ENCODE results near the gene INF2. TPM values are rescaled to one million over a fixed set of nuclear protein-coding genes. Genes with fewer than 3 reads are reported as not detected.

The INF2 gene
- total and polyA plus RNA-seq, 12 donors, result 22.5 to 73.8 (median 28.4) TPM

DNA sequence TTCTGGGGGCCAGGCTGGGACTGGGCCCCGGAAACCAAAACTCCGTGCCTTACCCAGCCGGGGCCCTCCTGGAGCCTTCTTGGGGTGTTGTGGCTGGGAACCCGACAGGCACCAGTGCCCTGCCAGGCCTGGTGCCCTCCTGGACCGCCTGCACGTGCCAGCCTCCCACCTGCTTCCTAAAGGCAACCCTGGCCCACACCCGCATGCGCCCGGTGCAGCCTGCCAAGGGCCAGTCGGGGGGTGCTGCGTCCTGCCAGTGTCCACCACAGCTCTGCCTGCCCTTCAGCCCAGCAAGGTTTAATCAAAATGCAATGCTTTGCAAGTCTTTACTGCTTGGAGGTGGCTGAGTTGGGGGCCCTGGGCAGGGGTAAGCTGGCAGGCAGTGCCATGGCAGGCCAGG lies 29.5 kb downstream of the INF2 start:
- Histone ChIP-seq H3K27ac (peak overlapping the region in 8 of 10 donors; percentile 14 to 69 (median 48)), H3K36me3 (peaks cover 0 to 57% (median 20%) of the 10 kb centered on the region in 9 donors), H3K4me1 (peaks cover 20 to 53% (median 39%) of the 10 kb centered on the region in 9 donors), H3K27me3 (no peaks in the 10 kb centered on the region), H3K4me3 (no peak overlapping the region), H3K9me3 (no peaks in the 10 kb centered on the region)
- WGBS, 2 donors, result 49 to 70% methylated on average over 11 of the region's 11 CpGs
- DNase-seq, result no peak
- no peak for ATAC-seq
- TF ChIP-seq, protein P1, sequence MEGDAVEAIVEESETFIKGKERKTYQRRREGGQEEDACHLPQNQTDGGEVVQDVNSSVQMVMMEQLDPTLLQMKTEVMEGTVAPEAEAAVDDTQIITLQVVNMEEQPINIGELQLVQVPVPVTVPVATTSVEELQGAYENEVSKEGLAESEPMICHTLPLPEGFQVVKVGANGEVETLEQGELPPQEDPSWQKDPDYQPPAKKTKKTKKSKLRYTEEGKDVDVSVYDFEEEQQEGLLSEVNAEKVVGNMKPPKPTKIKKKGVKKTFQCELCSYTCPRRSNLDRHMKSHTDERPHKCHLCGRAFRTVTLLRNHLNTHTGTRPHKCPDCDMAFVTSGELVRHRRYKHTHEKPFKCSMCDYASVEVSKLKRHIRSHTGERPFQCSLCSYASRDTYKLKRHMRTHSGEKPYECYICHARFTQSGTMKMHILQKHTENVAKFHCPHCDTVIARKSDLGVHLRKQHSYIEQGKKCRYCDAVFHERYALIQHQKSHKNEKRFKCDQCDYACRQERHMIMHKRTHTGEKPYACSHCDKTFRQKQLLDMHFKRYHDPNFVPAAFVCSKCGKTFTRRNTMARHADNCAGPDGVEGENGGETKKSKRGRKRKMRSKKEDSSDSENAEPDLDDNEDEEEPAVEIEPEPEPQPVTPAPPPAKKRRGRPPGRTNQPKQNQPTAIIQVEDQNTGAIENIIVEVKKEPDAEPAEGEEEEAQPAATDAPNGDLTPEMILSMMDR (IDR thresholded peaks at IDR 0.05), result no peak
- intact Hi-C loops (cut with DNase I), result no loop called here

DNA sequence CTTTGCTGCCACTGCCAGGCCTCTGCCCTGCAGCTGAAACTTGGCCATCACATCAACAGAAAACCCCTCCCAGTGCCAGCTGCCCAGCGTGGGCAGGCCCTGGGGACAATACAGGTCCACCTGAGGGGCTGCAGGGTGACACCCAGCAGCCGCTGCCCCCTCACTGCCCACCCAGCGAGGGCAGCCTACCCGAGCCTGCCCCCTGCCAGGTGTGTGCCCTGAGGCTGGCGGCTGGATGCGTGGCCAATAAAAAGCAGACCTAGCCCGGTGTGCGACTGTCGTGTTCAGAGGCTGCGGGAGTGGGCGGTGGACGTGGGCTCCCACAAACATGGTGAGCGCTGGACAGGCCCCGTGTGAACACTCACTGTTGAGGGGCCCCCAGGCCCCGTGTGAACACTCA lies 29.9 kb downstream of the INF2 start:
- no peaks in the 10 kb centered on the region for H3K27me3 ChIP-seq
- H3K27ac ChIP-seq, result peak overlapping the region in 6 of 10 donors; percentile 25 to 69 (median 56)
- no peak for ATAC-seq
- H3K4me1 ChIP-seq, result peaks cover 20 to 54% (median 41%) of the 10 kb centered on the region in 9 donors
- no peak overlapping the region for H3K4me3 ChIP-seq
- peaks cover 0 to 53% (median 15%) of the 10 kb centered on the region in 9 donors for H3K36me3 ChIP-seq
- intact Hi-C loops (cut with DNase I), result no loop called here
- TF ChIP-seq, protein P1 (IDR thresholded peaks at IDR 0.05), result no peak
- H3K9me3 ChIP-seq, result no peaks in the 10 kb centered on the region
- DNase-seq, result no peak
- 86 to 87% methylated on average over 15 of the region's 15 CpGs for WGBS, 2 donors

DNA sequence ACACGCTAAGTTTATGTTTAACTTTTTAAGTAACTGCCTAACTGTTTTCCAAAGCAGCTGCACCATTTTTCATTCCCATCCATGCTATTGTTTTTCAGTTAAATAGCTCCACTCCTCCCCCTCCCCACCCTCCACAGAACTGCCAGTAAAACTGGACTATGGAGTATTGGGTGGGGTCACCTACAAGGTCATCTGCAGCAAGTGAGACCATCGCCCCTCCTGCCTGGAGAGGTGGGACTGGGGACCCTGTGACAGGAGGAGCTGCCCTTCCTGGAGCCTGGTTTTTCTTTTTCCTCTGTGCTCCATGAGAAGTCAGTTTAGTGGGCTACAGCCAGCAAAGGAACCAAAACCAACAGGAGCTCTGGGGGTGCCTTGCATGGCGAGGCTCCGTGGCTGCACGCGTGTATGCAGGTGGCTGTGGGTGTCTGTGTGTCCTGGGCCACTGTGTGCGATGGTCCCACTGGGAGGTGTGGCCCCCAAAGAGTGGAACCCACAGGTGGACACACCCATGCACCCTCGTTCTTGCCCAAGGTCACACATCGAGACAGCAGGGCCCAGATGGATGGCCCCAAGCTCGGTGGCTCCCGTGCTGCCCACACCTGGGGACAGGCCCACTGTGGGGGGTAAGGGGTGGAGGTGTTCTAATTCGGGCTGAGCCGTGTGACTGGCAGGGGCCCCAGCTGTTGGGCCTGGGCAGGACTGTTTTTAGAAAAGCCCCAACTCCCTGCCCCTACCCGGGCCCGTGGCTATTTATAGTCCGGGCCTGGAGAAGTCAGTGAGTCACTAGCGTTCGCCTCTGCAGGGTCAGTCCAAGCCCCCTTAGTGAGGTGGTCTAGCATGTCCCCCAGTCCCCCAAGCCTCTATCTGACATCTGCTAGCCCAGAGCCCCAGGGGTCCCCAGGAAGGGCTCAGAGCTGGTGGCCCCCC lies 32.4 kb downstream of the INF2 start:
- Histone ChIP-seq H3K27ac (peak overlapping the region; percentile 44 to 98 (median 90)), H3K9me3 (no peaks in the 10 kb centered on the region), H3K4me1 (peaks cover 30 to 78% (median 59%) of the 10 kb centered on the region in 9 donors), H3K4me3 (no peak overlapping the region), H3K27me3 (no peaks in the 10 kb centered on the region), H3K36me3 (peaks cover 0 to 28% (median 2%) of the 10 kb centered on the region in 9 donors)
- ATAC-seq (peak; percentile 10 to 66 (median 42)), DNase-seq (peak; percentile 72 to 76)
- 52% methylated on average over 18 of the region's 18 CpGs for WGBS, 2 donors
- TF ChIP-seq, protein P1 (IDR thresholded peaks at IDR 0.05), result no peak
- intact Hi-C loops (cut with DNase I), result loop anchor here in 3 of 10 donors (10.0 kb wide), 1 partner anchor 137 kb away; no protein-coding TSS in a partner anchor

DNA sequence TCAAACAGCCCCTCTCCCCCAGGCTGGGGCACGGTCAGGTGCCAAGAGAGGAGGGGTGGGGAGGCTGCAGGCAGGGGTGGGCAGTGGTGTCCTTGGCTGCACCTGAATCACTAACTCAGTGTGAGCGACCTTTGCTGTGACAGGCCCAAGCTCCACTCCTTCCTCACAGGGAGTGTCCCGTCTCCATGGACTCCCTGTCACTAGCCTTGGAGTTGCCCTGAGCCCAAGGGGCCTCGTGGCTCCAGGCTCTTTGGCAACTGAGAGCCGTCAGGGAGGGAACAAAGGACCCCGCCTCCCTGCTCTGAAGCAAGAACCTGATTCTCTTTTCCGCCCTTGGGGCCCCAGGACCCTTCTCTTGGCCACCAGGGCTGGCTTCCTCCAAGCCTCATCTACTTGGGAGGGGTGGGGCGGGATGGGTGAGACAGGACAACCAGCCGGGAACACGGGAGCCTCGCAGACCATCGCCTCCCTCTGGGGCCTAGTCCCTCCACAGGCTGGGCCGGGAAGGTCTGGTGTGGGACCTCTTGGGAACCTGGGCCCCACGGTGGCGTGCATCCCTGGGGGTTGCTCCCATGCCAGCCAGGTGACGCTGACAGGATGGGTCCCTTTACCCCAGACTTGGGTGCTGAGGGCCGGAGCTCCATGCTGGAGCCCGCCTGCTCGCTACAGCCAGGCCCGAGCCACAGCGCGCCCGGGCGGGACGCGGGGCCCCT lies 33.7 kb downstream of the INF2 start:
- Histone ChIP-seq H3K4me1 (peaks cover 27 to 80% (median 51%) of the 10 kb centered on the region in 9 donors), H3K9me3 (no peaks in the 10 kb centered on the region), H3K36me3 (peaks cover 0 to 21% (median 2%) of the 10 kb centered on the region in 9 donors), H3K4me3 (peak overlapping the region in 8 of 10 donors; percentile 70 to 84 (median 76)), H3K27ac (peak overlapping the region; percentile 85 to 98 (median 90)), H3K27me3 (no peaks in the 10 kb centered on the region)
- intact Hi-C loops (cut with DNase I), result loop anchor here in 3 of 10 donors (10.0 kb wide), 1 partner anchor 138 kb away; no protein-coding TSS in a partner anchor
- 57% methylated on average over 26 of the region's 26 CpGs for WGBS, 2 donors
- DNase-seq, result no peak
- TF ChIP-seq, protein P1 (IDR thresholded peaks at IDR 0.05), result no peak
- no peak for ATAC-seq
